ENCODE results near the gene PKM.

The PKM gene

GRCh38 chr15:72222393-72222792, 8.6 kb downstream of the PKM start:
- no peak for TF ChIP-seq CTCF (IDR thresholded peaks at IDR 0.05)

GRCh38 chr15:72220687-72221086, 10.3 kb downstream of the PKM start:
- no peak for TF ChIP-seq CTCF (IDR thresholded peaks at IDR 0.05)

GRCh38 chr15:72217216-72217615, 13.8 kb downstream of the PKM start:
- TF ChIP-seq CTCF (IDR thresholded peaks at IDR 0.05) = no peak

GRCh38 chr15:72216079-72216478, 14.9 kb downstream of the PKM start:
- TF ChIP-seq CTCF (IDR thresholded peaks at IDR 0.05) = no peak

- no peak for TF ChIP-seq CTCF (IDR thresholded peaks at IDR 0.05)
Measured at GRCh38 chr15:72207558-72208085, 23.4 kb downstream of the PKM start.

GRCh38 chr15:72206677-72207000, 24.4 kb downstream of the PKM start:
- no peak for TF ChIP-seq CTCF (IDR thresholded peaks at IDR 0.05)

GRCh38 chr15:72205896-72206676, 24.9 kb downstream of the PKM start:
- no peak for TF ChIP-seq CTCF (IDR thresholded peaks at IDR 0.05)
